Lower lobe of right lung (tissue), 2 donors: ENCODE measurements around the gene SAP30L. TPM values are rescaled to one million over a fixed set of nuclear protein-coding genes. Genes with fewer than 3 reads are reported as not detected.

Source experiments
- ATAC-seq, 2 donors: fragments of 200-7000 bp; cut with Tn5 transposase; one replicate each; pipeline ENCODE4 v1.9.1; 2020 to 2022; ENCODE audit warnings: mild to moderate bottlenecking in 2 of 2, moderate library complexity in 2 of 2
- DNase-seq: peaks from one replicate; pipeline ENCODE4 v3.0.0-alpha.2; 2020
- H3K27ac ChIP-seq: fragments of 200-600 bp; one replicate; pipeline ENCODE4 v1.8.0; 2022
- H3K27me3 ChIP-seq: fragments of 200-600 bp; one replicate; pipeline ENCODE4 v1.8.0; 2022; ENCODE audit warnings: low read depth
- H3K36me3 ChIP-seq: fragments of 200-600 bp; one replicate; pipeline ENCODE4 v1.8.0; 2022; ENCODE audit warnings: mild to moderate bottlenecking
- H3K4me1 ChIP-seq: fragments of 200-600 bp; one replicate; pipeline ENCODE4 v1.8.0; 2022
- H3K4me3 ChIP-seq: fragments of 200-600 bp; one replicate; pipeline ENCODE4 v1.8.0; 2022; ENCODE audit warnings: mild to moderate bottlenecking
- H3K9me3 ChIP-seq: fragments of 200-600 bp; one replicate; pipeline ENCODE4 v1.8.0; 2022
- CTCF ChIP-seq: fragments of 200-600 bp; IDR thresholded peaks from one replicate; pipeline ENCODE4 v1.8.0; 2022; ENCODE audit warnings: antibody characterized with exemption, mild to moderate bottlenecking
- intact Hi-C: fragments of 100-400 bp; cut with DNase I; formaldehyde crosslinking; loops from one replicate; pipeline ENCODE4 v1.11.0; 2022
- total RNA-seq: library from RNA; stranded (reverse); fragmentation: NEBNext Ultra II Directional; extraction: Animal tissue kit (Norgen Biotek cat#: 25700); gene quantifications from one replicate; pipeline ENCODE4 v1.2.1, GENCODE V29; 2021
- donor health status: DM: no; HTN: yes; CAD: no; lungs with severe emphysema.

SAP30L gene
- total RNA-seq, 1 donor from 2014 or later: 43.2 TPM

DNA sequence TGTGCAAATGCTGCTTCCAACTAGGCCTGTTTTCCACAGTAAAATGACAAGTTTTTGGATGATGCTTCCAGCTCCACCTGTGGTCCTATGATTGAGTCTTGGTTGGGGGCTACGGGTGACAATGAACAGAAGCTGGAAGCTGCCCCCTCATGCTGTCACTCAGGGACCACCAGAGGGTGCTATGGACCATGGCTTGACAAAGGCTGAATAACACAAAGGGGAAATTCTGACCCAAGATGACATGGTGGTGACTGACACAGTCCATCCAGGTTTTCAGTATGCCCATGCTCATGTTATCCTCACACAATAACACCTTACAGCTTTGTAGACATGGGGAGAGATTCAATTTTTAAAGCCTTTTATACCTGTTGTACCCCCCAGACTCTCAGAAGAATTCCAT lies 23.9 kb upstream of the SAP30L start:
- peaks cover 35% of the 10 kb centered on the region for H3K36me3 ChIP-seq
- no peak for ATAC-seq
- intact Hi-C loops: no loop called here
- H3K9me3 ChIP-seq: no peaks in the 10 kb centered on the region
- H3K27ac ChIP-seq: no peak overlapping the region
- TF ChIP-seq CTCF: no peak
- H3K4me1 ChIP-seq: no peaks in the 10 kb centered on the region
- no peaks in the 10 kb centered on the region for H3K27me3 ChIP-seq
- no peak for DNase-seq
- no peak overlapping the region for H3K4me3 ChIP-seq

DNA sequence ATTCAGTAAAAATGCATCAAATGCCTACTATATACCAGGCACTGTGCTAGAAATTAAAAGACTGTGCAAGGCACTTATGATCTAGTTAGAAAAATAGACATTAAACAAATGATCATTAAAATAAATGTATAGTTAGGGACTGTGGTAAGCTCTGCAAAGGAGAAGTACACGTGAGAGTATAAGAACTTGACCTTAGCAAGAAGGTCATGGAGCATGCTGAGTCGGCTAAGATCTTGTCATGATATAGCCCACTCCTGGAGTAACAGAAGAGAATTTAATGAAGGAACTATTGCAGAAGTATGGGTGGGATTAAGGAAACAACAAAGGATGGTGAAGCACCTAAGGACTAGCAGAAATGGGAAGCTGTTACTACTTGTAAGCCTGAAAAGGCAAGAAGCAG lies 23.5 kb upstream of the SAP30L start:
- intact Hi-C loops: no loop called here
- Histone ChIP-seq H3K27ac (no peak overlapping the region), H3K9me3 (no peaks in the 10 kb centered on the region), H3K27me3 (no peaks in the 10 kb centered on the region), H3K36me3 (peaks cover 30% of the 10 kb centered on the region), H3K4me1 (no peaks in the 10 kb centered on the region), H3K4me3 (no peak overlapping the region)
- ATAC-seq (no peak), DNase-seq (no peak)
- no peak for TF ChIP-seq CTCF

GRCh38 chr5:154428208-154428607 lies 17.6 kb upstream of the SAP30L start:
- DNase-seq (no peak), ATAC-seq (no peak)
- no peaks in the 10 kb centered on the region for H3K4me1 ChIP-seq
- no peak overlapping the region for H3K27ac ChIP-seq
- TF ChIP-seq CTCF: no peak
- intact Hi-C loops: no loop called here
- H3K9me3 ChIP-seq: no peaks in the 10 kb centered on the region
- H3K4me3 ChIP-seq: no peak overlapping the region
- H3K36me3 ChIP-seq: no peaks in the 10 kb centered on the region
- no peaks in the 10 kb centered on the region for H3K27me3 ChIP-seq

DNA sequence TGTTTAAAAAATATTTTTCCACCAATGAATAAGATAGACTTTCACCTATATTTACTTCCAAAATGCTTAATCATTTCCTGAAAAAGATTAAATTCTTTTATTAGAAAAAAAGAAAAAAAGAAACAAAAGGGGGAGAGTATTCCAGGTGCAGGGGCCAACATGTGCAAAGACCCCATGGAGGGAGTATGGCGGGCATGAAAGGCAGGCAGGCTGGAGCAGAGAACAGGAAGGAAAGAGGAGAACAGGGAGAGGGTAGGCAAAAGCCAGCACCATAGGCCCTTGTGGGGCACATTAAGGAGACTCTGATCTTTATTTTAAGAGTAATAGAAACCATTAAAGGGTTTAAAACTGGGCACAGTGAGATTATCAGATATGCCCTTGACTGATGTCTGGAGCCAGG lies 16.5 kb upstream of the SAP30L start:
- no peak for DNase-seq
- H3K4me1 ChIP-seq: no peaks in the 10 kb centered on the region
- no peak overlapping the region for H3K27ac ChIP-seq
- H3K36me3 ChIP-seq: no peaks in the 10 kb centered on the region
- no peak for TF ChIP-seq CTCF
- ATAC-seq: no peak
- H3K9me3 ChIP-seq: no peaks in the 10 kb centered on the region
- H3K4me3 ChIP-seq: no peak overlapping the region
- H3K27me3 ChIP-seq: no peaks in the 10 kb centered on the region
- intact Hi-C loops: no loop called here

DNA sequence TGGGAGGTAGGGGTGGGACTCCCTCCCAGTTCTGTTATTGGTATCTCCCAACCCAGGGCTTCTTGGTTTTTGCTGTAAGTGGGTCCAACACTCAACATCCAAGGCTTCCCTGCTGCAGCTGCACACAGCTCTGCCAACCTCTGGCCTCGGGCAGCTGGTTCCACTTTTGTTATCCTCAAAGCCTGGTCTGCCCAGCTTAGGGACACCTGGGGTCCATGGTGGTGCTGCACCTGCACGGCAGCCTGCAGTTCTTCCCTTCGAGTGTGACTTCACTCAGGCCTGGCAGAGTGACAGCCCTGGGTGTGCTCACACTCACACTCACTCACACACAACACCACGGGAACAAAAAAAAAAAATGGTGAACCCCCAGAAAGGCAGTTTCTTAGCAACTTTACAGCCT lies 15.3 kb upstream of the SAP30L start:
- H3K4me1 ChIP-seq: no peaks in the 10 kb centered on the region
- ATAC-seq (no peak), DNase-seq (no peak)
- H3K27ac ChIP-seq: no peak overlapping the region
- intact Hi-C loops: no loop called here
- no peaks in the 10 kb centered on the region for H3K9me3 ChIP-seq
- H3K4me3 ChIP-seq: no peak overlapping the region
- peaks cover 9% of the 10 kb centered on the region for H3K36me3 ChIP-seq
- H3K27me3 ChIP-seq: no peaks in the 10 kb centered on the region
- TF ChIP-seq CTCF: no peak
